ENCODE data around the gene LTBP2.
"Not testable (repeated sequence)": the region's sequence is repeated elsewhere in the genome, so short reads cannot be mapped to it uniquely, and the experiment has no call there.

The LTBP2 gene

GRCh38 chr14:74545386-74545785 is 66.7 kb downstream of the LTBP2 start:
- H3K4me1 ChIP-seq (ENCODE audit: control insufficient read depth, insufficient read depth, low read length): peaks cover 6% of the 10 kb centered on the region
- H3K4me3 ChIP-seq (ENCODE audit: insufficient read depth, low read depth, low read length): no peak overlapping the region
- H3K36me3 ChIP-seq (ENCODE audit: control insufficient read depth, insufficient read depth, low read length): no peaks in the 10 kb centered on the region
- H3K27ac ChIP-seq (ENCODE audit: insufficient read depth, low read depth, low read length, poor library complexity, severe bottlenecking): no peak overlapping the region
- no peaks in the 10 kb centered on the region for H3K27me3 ChIP-seq (ENCODE audit: control insufficient read depth, insufficient read depth, low read length, poor library complexity, severe bottlenecking)
- 94% methylated on average over 4 of the region's 4 CpGs for WGBS, 2 experiments
- H3K9me3 ChIP-seq (ENCODE audit: control insufficient read depth, low read length): no peaks in the 10 kb centered on the region

- Histone ChIP-seq H3K4me3 (ENCODE audit: insufficient read depth, low read depth, low read length) (no peak overlapping the region), H3K9me3 (ENCODE audit: control insufficient read depth, low read length) (no peaks in the 10 kb centered on the region), H3K4me1 (ENCODE audit: control insufficient read depth, insufficient read depth, low read length) (peaks cover 6% of the 10 kb centered on the region), H3K36me3 (ENCODE audit: control insufficient read depth, insufficient read depth, low read length) (no peaks in the 10 kb centered on the region), H3K27ac (ENCODE audit: insufficient read depth, low read depth, low read length, poor library complexity, severe bottlenecking) (no peak overlapping the region), H3K27me3 (ENCODE audit: control insufficient read depth, insufficient read depth, low read length, poor library complexity, severe bottlenecking) (no peaks in the 10 kb centered on the region)
- WGBS, 2 experiments: 92% methylated on average over 5 of the region's 5 CpGs
Measured at GRCh38 chr14:74543771-74544438, 68.1 kb downstream of the LTBP2 start.

GRCh38 chr14:74542056-74542685 is 69.9 kb downstream of the LTBP2 start:
- no peaks in the 10 kb centered on the region for H3K36me3 ChIP-seq (ENCODE audit: control insufficient read depth, insufficient read depth, low read length)
- WGBS, 2 experiments: 89 to 92% methylated on average over 10 of the region's 10 CpGs
- H3K27me3 ChIP-seq (ENCODE audit: control insufficient read depth, insufficient read depth, low read length, poor library complexity, severe bottlenecking): no peaks in the 10 kb centered on the region
- H3K9me3 ChIP-seq (ENCODE audit: control insufficient read depth, low read length): no peaks in the 10 kb centered on the region
- H3K27ac ChIP-seq (ENCODE audit: insufficient read depth, low read depth, low read length, poor library complexity, severe bottlenecking): no peak overlapping the region
- H3K4me3 ChIP-seq (ENCODE audit: insufficient read depth, low read depth, low read length): no peak overlapping the region
- peaks cover 6% of the 10 kb centered on the region for H3K4me1 ChIP-seq (ENCODE audit: control insufficient read depth, insufficient read depth, low read length)

- H3K36me3 ChIP-seq (ENCODE audit: control insufficient read depth, insufficient read depth, low read length): no peaks in the 10 kb centered on the region
- H3K4me3 ChIP-seq (ENCODE audit: insufficient read depth, low read depth, low read length): no peak overlapping the region
- WGBS, 2 experiments: 93 to 98% methylated on average over 3 of the region's 3 CpGs
- H3K27me3 ChIP-seq (ENCODE audit: control insufficient read depth, insufficient read depth, low read length, poor library complexity, severe bottlenecking): no peaks in the 10 kb centered on the region
- H3K9me3 ChIP-seq (ENCODE audit: control insufficient read depth, low read length): no peaks in the 10 kb centered on the region
- peaks cover 2% of the 10 kb centered on the region for H3K4me1 ChIP-seq (ENCODE audit: control insufficient read depth, insufficient read depth, low read length)
- no peak overlapping the region for H3K27ac ChIP-seq (ENCODE audit: insufficient read depth, low read depth, low read length, poor library complexity, severe bottlenecking)
Measured at GRCh38 chr14:74541225-74541624, 70.8 kb downstream of the LTBP2 start.

GRCh38 chr14:74539503-74539902 is 72.5 kb downstream of the LTBP2 start:
- no peak overlapping the region for H3K27ac ChIP-seq (ENCODE audit: insufficient read depth, low read depth, low read length, poor library complexity, severe bottlenecking)
- no peaks in the 10 kb centered on the region for H3K27me3 ChIP-seq (ENCODE audit: control insufficient read depth, insufficient read depth, low read length, poor library complexity, severe bottlenecking)
- no peaks in the 10 kb centered on the region for H3K36me3 ChIP-seq (ENCODE audit: control insufficient read depth, insufficient read depth, low read length)
- 73 to 74% methylated on average over 4 of the region's 4 CpGs for WGBS, 2 experiments
- no peaks in the 10 kb centered on the region for H3K4me1 ChIP-seq (ENCODE audit: control insufficient read depth, insufficient read depth, low read length)
- H3K9me3 ChIP-seq (ENCODE audit: control insufficient read depth, low read length): no peaks in the 10 kb centered on the region
- no peak overlapping the region for H3K4me3 ChIP-seq (ENCODE audit: insufficient read depth, low read depth, low read length)

- H3K9me3 ChIP-seq (ENCODE audit: control insufficient read depth, low read length): no peaks in the 10 kb centered on the region
- H3K36me3 ChIP-seq (ENCODE audit: control insufficient read depth, insufficient read depth, low read length): no peaks in the 10 kb centered on the region
- no peak overlapping the region for H3K27ac ChIP-seq (ENCODE audit: insufficient read depth, low read depth, low read length, poor library complexity, severe bottlenecking)
- H3K27me3 ChIP-seq (ENCODE audit: control insufficient read depth, insufficient read depth, low read length, poor library complexity, severe bottlenecking): no peaks in the 10 kb centered on the region
- 93 to 94% methylated on average over 11 of the region's 11 CpGs for WGBS, 2 experiments
- no peaks in the 10 kb centered on the region for H3K4me1 ChIP-seq (ENCODE audit: control insufficient read depth, insufficient read depth, low read length)
- no peak overlapping the region for H3K4me3 ChIP-seq (ENCODE audit: insufficient read depth, low read depth, low read length)
Measured at GRCh38 chr14:74538411-74539391, 73.3 kb downstream of the LTBP2 start.

GRCh38 chr14:74536336-74536735 is 75.7 kb downstream of the LTBP2 start:
- not testable (repeated sequence) for H3K9me3 ChIP-seq (ENCODE audit: control insufficient read depth, low read length); H3K27me3 ChIP-seq (ENCODE audit: control insufficient read depth, insufficient read depth, low read length, poor library complexity, severe bottlenecking); H3K36me3 ChIP-seq (ENCODE audit: control insufficient read depth, insufficient read depth, low read length); H3K4me1 ChIP-seq (ENCODE audit: control insufficient read depth, insufficient read depth, low read length); H3K4me3 ChIP-seq (ENCODE audit: insufficient read depth, low read depth, low read length); H3K27ac ChIP-seq (ENCODE audit: insufficient read depth, low read depth, low read length, poor library complexity, severe bottlenecking)
- WGBS, 2 experiments: 89 to 93% methylated on average over 3 of the region's 3 CpGs

- Histone ChIP-seq H3K27ac (ENCODE audit: insufficient read depth, low read depth, low read length, poor library complexity, severe bottlenecking) (no peak overlapping the region), H3K36me3 (ENCODE audit: control insufficient read depth, insufficient read depth, low read length) (no peaks in the 10 kb centered on the region), H3K4me1 (ENCODE audit: control insufficient read depth, insufficient read depth, low read length) (no peaks in the 10 kb centered on the region), H3K27me3 (ENCODE audit: control insufficient read depth, insufficient read depth, low read length, poor library complexity, severe bottlenecking) (no peaks in the 10 kb centered on the region), H3K9me3 (ENCODE audit: control insufficient read depth, low read length) (no peaks in the 10 kb centered on the region), H3K4me3 (ENCODE audit: insufficient read depth, low read depth, low read length) (no peak overlapping the region)
- WGBS, 2 experiments: 81 to 86% methylated on average over 9 to 10 of the region's 10 CpGs
Measured at GRCh38 chr14:74535756-74536325, 76.2 kb downstream of the LTBP2 start.

- WGBS, 2 experiments: 95 to 96% methylated on average over 7 of the region's 7 CpGs
- Histone ChIP-seq H3K36me3 (ENCODE audit: control insufficient read depth, insufficient read depth, low read length) (no peaks in the 10 kb centered on the region), H3K27ac (ENCODE audit: insufficient read depth, low read depth, low read length, poor library complexity, severe bottlenecking) (no peak overlapping the region)
Measured at GRCh38 chr14:74533576-74533975, 78.5 kb downstream of the LTBP2 start.

GRCh38 chr14:74532246-74532645 is 79.8 kb downstream of the LTBP2 start:
- no peak overlapping the region for H3K27ac ChIP-seq (ENCODE audit: insufficient read depth, low read depth, low read length, poor library complexity, severe bottlenecking)
- H3K27me3 ChIP-seq (ENCODE audit: control insufficient read depth, insufficient read depth, low read length, poor library complexity, severe bottlenecking): no peaks in the 10 kb centered on the region
- WGBS, 2 experiments: 94 to 95% methylated on average over 10 of the region's 10 CpGs
- no peak overlapping the region for H3K4me3 ChIP-seq (ENCODE audit: insufficient read depth, low read depth, low read length)
- H3K36me3 ChIP-seq (ENCODE audit: control insufficient read depth, insufficient read depth, low read length): no peaks in the 10 kb centered on the region
- H3K4me1 ChIP-seq (ENCODE audit: control insufficient read depth, insufficient read depth, low read length): no peaks in the 10 kb centered on the region
- no peaks in the 10 kb centered on the region for H3K9me3 ChIP-seq (ENCODE audit: control insufficient read depth, low read length)

More at GRCh38 chr14:74533576-74533975, 78.5 kb downstream of the LTBP2 start:
- H3K27me3 ChIP-seq (ENCODE audit: control insufficient read depth, insufficient read depth, low read length, poor library complexity, severe bottlenecking): no peaks in the 10 kb centered on the region
- no peaks in the 10 kb centered on the region for H3K9me3 ChIP-seq (ENCODE audit: control insufficient read depth, low read length)
- H3K4me3 ChIP-seq (ENCODE audit: insufficient read depth, low read depth, low read length): no peak overlapping the region
- no peaks in the 10 kb centered on the region for H3K4me1 ChIP-seq (ENCODE audit: control insufficient read depth, insufficient read depth, low read length)

Measured in ectodermal cell (in vitro differentiated cells).